ENCODE results near the gene GNG13. TPM values are rescaled to one million over a fixed set of nuclear protein-coding genes. Genes with fewer than 3 reads are reported as not detected.
"Not testable (repeated sequence)": the region's sequence is repeated elsewhere in the genome, so short reads cannot be mapped to it uniquely, and the experiment has no call there.

GNG13 gene
- total RNA-seq, 2 experiments from 2014 or later = not detected

- no peaks in the 10 kb centered on the region for H3K4me1 Mint-ChIP-seq
- no peaks in the 10 kb centered on the region for H3K36me3 Mint-ChIP-seq (ENCODE audit: low read depth)
- ChIA-PET POLR2A (no interaction called here), CTCF (interaction anchor here (0.5 to 0.6 kb wide), 2 partner anchors 125 to 1547 kb away, joined by 3 to 4 read pairs; no protein-coding TSS in a partner anchor)
- H3K27me3 Mint-ChIP-seq = no peaks in the 10 kb centered on the region
- DNase-seq = no peak
- no peak overlapping the region for H3K27ac Mint-ChIP-seq
- H3K4me3 Mint-ChIP-seq = no peak overlapping the region
- peaks cover 15% of the 10 kb centered on the region for H3K9me3 Mint-ChIP-seq
Measured at GRCh38 chr16:839643-840408, 39.3 kb upstream of the GNG13 start.

DNA sequence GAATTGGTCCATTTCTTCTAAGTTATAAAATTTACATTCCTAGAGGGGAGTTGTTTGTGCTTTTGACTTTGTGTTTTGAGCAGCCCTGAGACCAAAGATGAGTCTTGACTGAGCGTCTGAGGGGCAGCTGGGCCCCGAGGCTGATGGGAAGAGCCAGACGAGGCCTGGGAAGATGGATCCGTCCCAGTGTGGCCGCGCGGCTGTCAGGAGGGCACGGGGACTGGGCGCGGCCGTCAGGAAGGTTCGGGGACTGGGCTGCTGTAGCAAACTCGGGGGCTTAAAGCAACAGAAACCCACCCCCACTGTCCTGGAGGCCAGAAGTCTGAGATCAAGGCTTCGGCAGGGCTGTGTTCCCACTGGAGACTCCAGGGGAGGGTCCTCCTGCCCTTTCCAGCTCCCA, 38.2 kb upstream of the GNG13 start:
- H3K27me3 Mint-ChIP-seq = no peaks in the 10 kb centered on the region
- no peaks in the 10 kb centered on the region for H3K4me1 Mint-ChIP-seq
- H3K36me3 Mint-ChIP-seq (ENCODE audit: low read depth) = no peaks in the 10 kb centered on the region
- DNase-seq = no peak
- no peak overlapping the region for H3K4me3 Mint-ChIP-seq
- ChIA-PET CTCF (no interaction called here), POLR2A (no interaction called here)
- H3K9me3 Mint-ChIP-seq = peaks cover 15% of the 10 kb centered on the region
- H3K27ac Mint-ChIP-seq = no peak overlapping the region

GRCh38 chr16:836822-837221, 36.3 kb upstream of the GNG13 start:
- POLR2A ChIA-PET; H3K36me3 Mint-ChIP-seq (ENCODE audit: low read depth); H3K27me3 Mint-ChIP-seq; H3K4me1 Mint-ChIP-seq; H3K27ac Mint-ChIP-seq; DNase-seq; CTCF ChIA-PET; H3K4me3 Mint-ChIP-seq: not testable (repeated sequence)
- H3K9me3 Mint-ChIP-seq = peaks cover 15% of the 10 kb centered on the region

- no peak for DNase-seq
- no peak overlapping the region for H3K27ac Mint-ChIP-seq
- H3K9me3 Mint-ChIP-seq = peaks cover 15% of the 10 kb centered on the region
- POLR2A ChIA-PET = no interaction called here
- no peaks in the 10 kb centered on the region for H3K4me1 Mint-ChIP-seq
- no peak overlapping the region for H3K4me3 Mint-ChIP-seq
- no peaks in the 10 kb centered on the region for H3K36me3 Mint-ChIP-seq (ENCODE audit: low read depth)
- no peaks in the 10 kb centered on the region for H3K27me3 Mint-ChIP-seq
- CTCF ChIA-PET = no interaction called here
Measured at GRCh38 chr16:836221-836620, 35.7 kb upstream of the GNG13 start.

DNA sequence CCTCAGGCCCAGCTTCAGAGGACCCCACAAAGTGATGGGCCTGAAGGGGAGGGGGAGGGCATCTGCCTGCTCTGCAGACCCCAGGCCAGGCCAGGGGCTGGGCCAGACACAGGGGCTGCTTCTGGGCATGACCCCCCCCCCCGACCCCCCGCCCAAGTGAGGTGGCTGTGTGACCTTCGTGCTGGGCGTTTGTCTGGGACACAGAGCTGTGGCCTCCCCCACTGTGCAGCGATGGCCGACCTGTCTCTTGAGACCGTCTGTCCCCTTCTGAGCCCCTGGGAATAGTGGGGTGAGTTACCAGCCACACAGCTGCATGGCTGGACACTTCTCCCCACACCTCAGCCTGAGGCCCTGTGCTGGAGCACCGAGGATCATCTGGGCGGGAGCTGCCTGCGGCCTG, 34.8 kb upstream of the GNG13 start:
- CTCF ChIA-PET = no interaction called here
- Mint-ChIP-seq H3K27me3 (no peaks in the 10 kb centered on the region), H3K4me3 (no peak overlapping the region), H3K36me3 (ENCODE audit: low read depth) (no peaks in the 10 kb centered on the region), H3K4me1 (no peaks in the 10 kb centered on the region), H3K27ac (no peak overlapping the region), H3K9me3 (peaks cover 15% of the 10 kb centered on the region)
- POLR2A ChIA-PET = no interaction called here
- DNase-seq = no peak

DNA sequence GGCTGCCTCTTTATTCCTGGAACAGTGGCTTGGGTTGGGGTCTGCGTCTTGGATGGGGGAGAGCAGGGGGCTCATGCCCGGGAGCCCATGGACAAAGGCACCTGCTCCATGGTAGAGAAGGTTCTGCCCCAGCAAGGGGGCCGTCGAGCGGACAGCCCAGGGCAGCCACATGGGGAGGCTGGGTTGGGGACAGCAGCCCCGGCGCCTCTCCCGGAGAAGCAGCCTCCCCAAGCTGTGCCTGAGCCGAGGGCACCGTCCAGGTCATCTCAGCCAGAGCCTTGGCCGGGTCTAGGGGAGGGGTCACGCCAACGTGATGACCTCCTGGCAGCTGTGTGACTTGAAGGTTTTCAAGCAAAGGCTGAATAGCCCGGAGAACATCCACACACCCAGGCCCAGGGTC, 32.9 kb upstream of the GNG13 start:
- ChIA-PET CTCF (no interaction called here), POLR2A (no interaction called here)
- Mint-ChIP-seq H3K27me3 (no peaks in the 10 kb centered on the region), H3K36me3 (ENCODE audit: low read depth) (no peaks in the 10 kb centered on the region), H3K4me1 (no peaks in the 10 kb centered on the region), H3K9me3 (peaks cover 13% of the 10 kb centered on the region), H3K27ac (no peak overlapping the region), H3K4me3 (no peak overlapping the region)
- no peak for DNase-seq

DNA sequence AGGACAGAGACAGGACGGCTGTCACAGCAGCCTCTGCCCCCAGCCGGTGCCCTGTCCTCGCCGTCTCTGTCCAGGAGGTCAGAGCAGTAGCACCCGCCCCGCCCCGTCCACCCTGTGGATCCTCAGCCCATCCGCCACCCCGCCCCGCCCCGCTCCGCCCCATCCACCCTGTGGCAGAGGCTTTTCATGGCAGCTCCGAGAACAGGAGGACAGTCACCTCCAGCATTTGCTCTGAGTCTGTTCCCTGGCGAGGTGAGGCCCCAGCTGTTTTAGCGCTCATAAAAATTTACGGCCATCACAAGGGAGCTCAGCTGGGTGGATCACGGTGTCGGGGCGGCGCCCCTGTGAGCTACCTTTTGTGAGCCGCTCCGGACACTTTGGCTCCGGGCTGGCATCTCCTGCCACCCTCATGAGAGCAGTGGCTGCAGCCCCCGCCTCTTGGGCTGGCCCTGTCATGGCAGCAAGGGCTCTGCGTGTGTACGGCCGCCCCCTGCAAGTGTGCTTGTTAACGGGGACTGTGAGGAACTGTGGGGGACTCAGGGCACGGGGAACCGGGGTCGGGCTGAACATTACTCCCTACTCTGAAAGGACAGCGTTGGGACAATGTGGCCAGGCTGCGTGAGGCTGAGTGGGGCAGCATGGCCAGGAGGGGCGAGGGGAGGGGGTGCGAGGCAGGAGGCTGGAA, 32.3 kb upstream of the GNG13 start:
- POLR2A ChIA-PET = no interaction called here
- H3K36me3 Mint-ChIP-seq (ENCODE audit: low read depth) = no peaks in the 10 kb centered on the region
- no peak for DNase-seq
- CTCF ChIA-PET = no interaction called here
- H3K9me3 Mint-ChIP-seq = peaks cover 11% of the 10 kb centered on the region
- no peaks in the 10 kb centered on the region for H3K4me1 Mint-ChIP-seq
- H3K27me3 Mint-ChIP-seq = no peaks in the 10 kb centered on the region
- H3K4me3 Mint-ChIP-seq = no peak overlapping the region
- no peak overlapping the region for H3K27ac Mint-ChIP-seq

GRCh38 chr16:831571-832413, 31.3 kb upstream of the GNG13 start:
- Mint-ChIP-seq H3K4me3 (no peak overlapping the region), H3K27ac (no peak overlapping the region), H3K36me3 (ENCODE audit: low read depth) (no peaks in the 10 kb centered on the region), H3K4me1 (no peaks in the 10 kb centered on the region), H3K9me3 (peaks cover 7% of the 10 kb centered on the region), H3K27me3 (no peaks in the 10 kb centered on the region)
- POLR2A ChIA-PET = no interaction called here
- CTCF ChIA-PET = no interaction called here
- DNase-seq = no peak

DNA sequence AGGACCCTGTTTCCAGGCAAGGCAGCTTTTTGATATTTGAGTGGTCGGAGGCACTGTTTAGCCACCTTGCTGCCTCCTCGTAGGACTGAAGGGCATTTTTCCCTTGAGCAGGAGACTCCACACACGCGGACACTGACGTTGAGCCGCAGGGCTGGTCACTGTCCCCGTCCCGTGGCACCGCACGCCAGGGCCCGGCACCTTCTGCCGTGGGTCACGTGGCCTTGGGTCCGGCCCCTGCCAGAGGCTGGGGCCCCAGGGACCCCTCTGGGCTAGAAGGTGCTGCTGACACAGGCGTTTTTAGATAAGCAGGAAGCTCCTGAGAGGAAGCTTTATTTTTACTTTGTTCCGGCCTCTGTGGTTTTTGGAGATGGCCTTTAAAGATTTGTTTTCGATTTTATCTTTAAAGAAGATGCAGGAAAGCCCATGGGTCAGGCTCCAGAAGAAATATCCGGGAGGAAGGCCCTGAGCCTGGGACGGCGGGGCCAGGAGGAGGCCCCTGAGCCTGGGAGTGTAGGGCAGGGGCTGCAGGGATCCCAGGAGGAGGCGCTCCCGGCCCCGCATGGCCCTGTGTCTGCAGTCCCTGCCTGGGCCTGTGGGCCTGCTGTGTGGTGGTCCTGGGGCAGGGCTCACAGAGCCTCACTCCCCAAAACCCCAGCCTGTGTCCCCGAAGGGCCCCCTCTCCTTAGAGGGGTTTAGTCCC, 30.5 kb upstream of the GNG13 start:
- POLR2A ChIA-PET = no interaction called here

DNA sequence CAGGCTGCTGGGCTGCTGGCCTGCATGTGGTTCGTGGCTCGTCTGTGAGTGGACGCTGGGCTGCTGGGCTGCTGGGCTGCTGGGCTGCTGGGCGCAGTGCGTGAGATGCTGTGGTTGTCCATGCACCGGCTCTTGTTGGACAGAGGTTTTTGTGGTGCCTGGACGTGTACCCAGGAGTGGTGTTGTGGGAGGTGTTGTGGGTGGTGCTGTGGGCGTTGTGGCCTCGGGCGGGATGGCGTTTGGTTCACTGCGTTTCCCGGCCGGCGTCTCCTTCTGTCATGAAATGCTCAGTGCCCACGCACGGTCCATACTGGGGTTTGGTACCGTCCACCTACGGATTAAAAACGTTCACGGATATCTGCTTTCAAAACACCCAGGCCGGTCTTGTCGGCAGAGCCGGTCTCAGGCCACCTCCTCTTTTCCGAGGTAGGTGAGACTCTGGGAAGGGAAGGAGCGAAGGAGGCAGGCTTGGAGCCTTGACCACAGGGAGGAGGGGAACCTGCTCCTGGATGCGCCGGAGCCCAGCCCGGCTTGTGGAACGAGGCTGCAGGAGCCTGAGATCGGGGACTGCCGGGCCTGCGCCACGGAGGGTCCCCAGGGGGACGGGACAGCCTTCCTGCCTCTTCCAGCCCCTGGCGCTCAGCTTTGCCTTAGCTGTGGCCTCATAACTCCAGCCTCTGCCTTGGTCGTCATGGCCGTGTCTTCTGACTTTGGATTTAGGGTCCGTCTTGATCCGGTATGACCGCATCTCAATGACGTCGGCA, 29.8 kb upstream of the GNG13 start:
- ChIA-PET CTCF (no interaction called here), POLR2A (no interaction called here)
- no peak overlapping the region for H3K4me3 Mint-ChIP-seq
- DNase-seq = no peak
- no peaks in the 10 kb centered on the region for H3K36me3 Mint-ChIP-seq (ENCODE audit: low read depth)
- no peak overlapping the region for H3K27ac Mint-ChIP-seq
- H3K27me3 Mint-ChIP-seq = no peaks in the 10 kb centered on the region
- H3K9me3 Mint-ChIP-seq = no peaks in the 10 kb centered on the region
- H3K4me1 Mint-ChIP-seq = no peaks in the 10 kb centered on the region

More for the DNA sequence above, 30.5 kb upstream of the GNG13 start:
- Mint-ChIP-seq H3K9me3 (no peaks in the 10 kb centered on the region), H3K27me3 (no peaks in the 10 kb centered on the region), H3K4me3 (no peak overlapping the region), H3K36me3 (ENCODE audit: low read depth) (no peaks in the 10 kb centered on the region), H3K27ac (no peak overlapping the region), H3K4me1 (no peaks in the 10 kb centered on the region)
- CTCF ChIA-PET = no interaction called here
- DNase-seq = no peak

- no peak overlapping the region for H3K27ac Mint-ChIP-seq
- no peaks in the 10 kb centered on the region for H3K36me3 Mint-ChIP-seq (ENCODE audit: low read depth)
- no peaks in the 10 kb centered on the region for H3K27me3 Mint-ChIP-seq
Measured at GRCh38 chr16:828891-829290, 28.4 kb upstream of the GNG13 start.

GRCh38 chr16:827513-827912, 27.0 kb upstream of the GNG13 start:
- no peak for DNase-seq
- Mint-ChIP-seq H3K4me3 (no peak overlapping the region), H3K27me3 (no peaks in the 10 kb centered on the region), H3K27ac (no peak overlapping the region), H3K9me3 (no peaks in the 10 kb centered on the region), H3K4me1 (no peaks in the 10 kb centered on the region), H3K36me3 (ENCODE audit: low read depth) (no peaks in the 10 kb centered on the region)
- ChIA-PET POLR2A (no interaction called here), CTCF (no interaction called here)

More at GRCh38 chr16:828891-829290, 28.4 kb upstream of the GNG13 start:
- ChIA-PET CTCF (no interaction called here), POLR2A (no interaction called here)
- H3K9me3 Mint-ChIP-seq = no peaks in the 10 kb centered on the region
- H3K4me1 Mint-ChIP-seq = no peaks in the 10 kb centered on the region
- no peak for DNase-seq
- no peak overlapping the region for H3K4me3 Mint-ChIP-seq
